CD4-positive, alpha-beta T cell treated with Interleukin-12 subunit alpha and Interleukin-12 subunit beta, for 1 hour (primary cell): ENCODE measurements around the gene RAP1A.
A peak's percentile ranks its signal among the peaks of the same experiment; 100 is the strongest.

ENCODE experiments used
- DNase-seq: peaks from one replicate; pipeline ENCODE4 v3.0.0-alpha.2; 2020

The RAP1A gene

GRCh38 chr1:111619635-111620440 is at the start of gene RAP1A:
TSS of gene RAP1A (plus strand) at chr1:111619789. CDS start at chr1:111691361, 71,572 bp downstream.
- DNase-seq: peak; percentile 95

GRCh38 chr1:111569913-111570312 is 49.7 kb upstream of the RAP1A start:
- DNase-seq: no peak

- DNase-seq: peak; percentile 50
Measured at GRCh38 chr1:111570781-111571181, 48.8 kb upstream of the RAP1A start.

DNA sequence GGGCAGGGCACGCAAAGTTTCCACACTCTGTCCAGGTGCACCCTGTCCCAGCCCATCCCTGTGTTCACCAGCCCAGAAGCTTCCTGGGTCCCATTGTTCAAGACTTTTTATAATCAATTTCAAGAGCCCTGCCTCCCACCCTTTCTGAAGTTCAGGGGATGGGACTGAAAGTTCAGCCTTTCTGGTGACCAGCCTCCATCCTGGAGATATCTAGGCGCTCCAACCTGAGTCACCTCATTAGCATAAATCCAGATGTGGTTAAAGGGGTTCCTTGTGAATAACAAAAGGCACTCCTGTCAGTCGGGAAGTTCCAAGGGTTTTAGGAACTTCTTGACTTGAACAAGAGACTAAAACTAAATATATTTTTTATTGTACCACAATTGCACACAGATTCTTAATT is 48.4 kb upstream of the RAP1A start:
- no peak for DNase-seq

GRCh38 chr1:111571987-111572386 is 47.6 kb upstream of the RAP1A start:
- no peak for DNase-seq

GRCh38 chr1:111576547-111576946 is 43.0 kb upstream of the RAP1A start:
- DNase-seq: no peak

- DNase-seq: no peak
Measured at GRCh38 chr1:111577814-111578213, 41.8 kb upstream of the RAP1A start.

- DNase-seq: no peak
Measured at GRCh38 chr1:111581166-111581565, 38.4 kb upstream of the RAP1A start.

DNA sequence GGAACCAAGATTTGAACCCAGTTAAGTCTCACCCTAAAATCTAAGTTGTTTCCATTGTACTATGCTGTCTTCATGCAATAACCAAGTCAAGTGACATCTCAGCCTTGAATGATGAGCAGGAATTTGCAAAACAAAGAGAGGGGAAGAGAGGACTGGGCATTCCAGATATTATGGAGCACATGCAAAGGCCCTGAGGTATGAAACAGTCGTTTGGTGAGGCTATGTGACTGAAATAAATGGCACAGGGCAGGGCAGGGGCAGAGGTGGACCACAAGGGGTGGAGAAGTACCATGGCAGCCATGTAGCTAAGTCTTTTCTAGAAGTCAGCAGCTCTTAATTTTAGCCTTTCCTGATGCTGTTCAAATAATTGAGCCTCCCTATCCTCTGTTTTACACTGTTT is 37.6 kb upstream of the RAP1A start:
- DNase-seq: no peak

GRCh38 chr1:111582644-111583618 is 36.7 kb upstream of the RAP1A start:
- no peak for DNase-seq

DNA sequence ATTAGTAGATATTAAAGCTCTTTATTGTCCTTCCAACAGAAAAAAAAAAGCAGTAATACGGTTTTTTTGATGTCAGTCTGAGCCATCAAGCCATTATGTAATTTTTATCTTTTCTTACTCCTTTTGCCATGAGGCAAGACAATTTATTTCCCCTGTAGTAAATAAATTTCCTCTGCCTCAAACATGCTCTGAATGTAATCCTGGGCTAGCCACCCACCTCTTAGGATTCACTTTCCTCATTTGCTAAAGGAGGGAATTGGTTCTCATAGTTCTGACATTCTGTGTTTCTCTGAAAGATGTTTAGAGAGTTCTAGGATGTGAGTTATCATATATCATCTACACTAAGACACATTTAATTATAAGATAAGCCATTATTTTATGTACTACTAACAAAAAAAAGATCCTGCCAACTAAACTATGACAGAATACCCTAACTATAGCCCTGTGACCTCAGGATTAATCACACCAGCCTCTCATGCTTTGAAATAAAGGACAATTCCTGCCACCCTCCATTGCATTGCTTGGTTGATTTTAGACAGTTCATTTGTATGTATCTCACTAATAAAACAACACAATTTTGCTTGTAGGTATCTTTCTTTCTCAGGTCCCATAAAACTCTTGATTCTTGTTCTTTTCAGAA is 34.0 kb upstream of the RAP1A start:
- no peak for DNase-seq

DNA sequence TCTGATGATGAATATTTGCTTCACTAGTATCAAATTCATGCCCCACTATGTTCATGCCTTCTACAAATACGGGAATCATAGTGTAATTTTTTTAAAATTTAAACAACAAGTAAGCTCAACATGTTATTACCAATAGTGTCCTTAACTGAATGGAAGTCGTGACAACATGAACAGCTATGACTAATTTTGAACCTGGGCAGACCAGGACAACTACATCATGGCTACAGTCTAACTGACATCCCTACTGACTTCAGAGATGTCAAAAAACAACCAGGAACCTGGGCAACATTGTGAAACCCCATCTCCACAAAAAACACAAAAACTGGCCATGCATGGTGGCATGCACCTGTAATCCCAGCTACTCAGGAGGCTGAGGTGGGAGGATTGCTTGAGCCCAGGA is 33.5 kb upstream of the RAP1A start:
- no peak for DNase-seq

- no peak for DNase-seq
Measured at GRCh38 chr1:111587509-111588174, 31.9 kb upstream of the RAP1A start.

DNA sequence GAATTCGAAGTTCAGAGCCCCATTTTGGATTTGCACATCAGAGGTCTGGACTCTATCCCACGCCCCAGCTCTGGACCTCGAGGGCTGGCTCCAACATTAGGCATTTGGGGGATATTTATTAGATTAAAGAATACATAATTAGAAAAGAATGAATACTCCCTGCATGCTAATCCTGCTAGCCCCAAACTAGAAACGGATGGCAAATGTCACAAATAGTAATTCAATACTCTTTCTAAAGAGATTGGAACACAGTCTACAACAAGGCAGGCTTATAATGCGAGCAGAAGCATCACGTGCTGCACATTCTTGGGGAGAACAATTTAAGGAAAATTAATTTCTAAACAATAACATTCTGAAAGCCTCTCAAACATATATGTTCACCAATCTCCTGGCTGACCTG is 27.7 kb upstream of the RAP1A start:
- DNase-seq: no peak

GRCh38 chr1:111592389-111593361 is 26.9 kb upstream of the RAP1A start:
- peak; percentile 89 for DNase-seq

GRCh38 chr1:111593403-111594305 is 25.9 kb upstream of the RAP1A start:
- DNase-seq: no peak

DNA sequence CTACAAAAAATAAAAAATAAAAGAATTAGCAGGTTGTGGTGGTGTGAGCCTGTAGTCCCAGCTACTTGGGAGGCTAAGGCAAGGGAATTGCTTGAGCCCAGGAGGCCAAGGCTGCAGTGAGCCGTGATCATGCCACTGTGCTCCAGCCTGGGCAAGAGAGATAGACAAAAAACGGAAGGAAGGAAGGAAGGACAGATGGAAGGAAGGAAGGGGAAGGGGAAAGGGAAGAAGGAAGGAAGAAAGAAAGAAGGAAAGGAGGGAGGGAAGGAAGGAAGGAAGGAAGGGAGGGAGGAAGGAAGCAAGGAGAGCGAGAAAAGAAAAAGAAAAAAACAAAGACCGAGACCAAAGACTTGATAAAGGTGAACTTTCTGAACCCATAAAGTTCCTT is 25.3 kb upstream of the RAP1A start:
- no peak for DNase-seq

- no peak for DNase-seq
Measured at GRCh38 chr1:111595807-111596206, 23.8 kb upstream of the RAP1A start.

DNA sequence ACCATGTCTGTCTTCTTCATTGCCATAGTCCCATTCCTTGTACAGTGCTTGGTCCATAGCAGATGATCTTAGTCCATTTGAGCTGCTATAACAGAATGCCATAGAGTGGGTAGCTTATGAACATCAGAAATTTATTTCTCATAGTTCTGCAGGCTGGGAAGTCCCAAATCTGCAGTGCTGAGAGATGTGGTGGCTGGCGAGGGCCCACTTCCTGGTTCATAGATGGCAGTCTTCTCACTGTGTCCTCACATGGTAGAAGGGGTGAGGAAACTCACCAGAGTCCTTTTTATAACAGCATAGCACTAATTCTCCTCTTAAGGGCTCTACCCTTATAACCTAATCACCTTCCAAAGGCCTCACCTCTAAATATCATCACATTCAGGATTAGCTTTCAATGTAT is 23.1 kb upstream of the RAP1A start:
- DNase-seq: peak; percentile 79

DNA sequence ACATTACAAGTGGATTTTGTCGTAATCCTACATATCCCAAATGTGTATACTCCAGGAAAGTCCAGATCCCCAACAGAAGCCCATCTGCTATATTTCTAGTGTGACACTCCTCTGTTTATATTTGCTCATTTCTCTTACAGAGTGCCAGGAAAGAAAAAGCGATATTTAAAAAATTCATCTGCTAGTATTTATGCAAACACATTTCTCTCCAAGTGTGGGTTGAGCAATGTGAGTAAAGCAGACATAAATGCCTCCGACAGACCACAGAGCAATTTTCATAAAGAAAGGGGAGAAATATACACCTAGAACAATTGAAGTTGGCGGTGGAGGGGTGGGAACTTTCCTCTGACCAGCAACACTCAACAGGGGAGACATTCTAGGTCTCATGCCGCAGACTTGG is 22.2 kb upstream of the RAP1A start:
- DNase-seq: no peak
